Esophagus (tissue), 2 donors: Measurements from ENCODE around the gene TMCO1. TPM values are rescaled to one million over a fixed set of nuclear protein-coding genes. Genes with fewer than 3 reads are reported as not detected.
"Not testable (repeated sequence)": the region's sequence is repeated elsewhere in the genome, so short reads cannot be mapped to it uniquely, and the experiment has no call there.

Experiments
- H3K27ac ChIP-seq, 2 donors: one replicate each; pipeline ENCODE4 v1.5.1; 2013; ENCODE audit warnings: low read depth in 2 of 2, mild to moderate bottlenecking in 2 of 2, inconsistent platforms in 1 of 2, low read length in 1 of 2, moderate library complexity in 1 of 2
- H3K27me3 ChIP-seq, 2 donors: one replicate each; pipeline ENCODE4 v1.6.1; 2013; ENCODE audit warnings: low read length in 2 of 2, control low read depth in 1 of 2, mild to moderate bottlenecking in 1 of 2; ENCODE audit not compliant: insufficient read depth in 2 of 2, control insufficient read depth in 1 of 2
- H3K36me3 ChIP-seq, 2 donors: one replicate each; pipeline ENCODE4 v1.6.1; 2013; ENCODE audit warnings: low read length in 1 of 2; ENCODE audit not compliant: control insufficient read depth in 2 of 2, insufficient read depth in 2 of 2
- H3K4me1 ChIP-seq, 2 donors: one replicate each; pipeline ENCODE4 v1.6.1; 2013; ENCODE audit warnings: low read length in 1 of 2; ENCODE audit not compliant: control insufficient read depth in 2 of 2, insufficient read depth in 2 of 2
- H3K4me3 ChIP-seq, 2 donors: one replicate each; pipeline ENCODE4 v1.5.1; 2013; ENCODE audit warnings: low read length in 2 of 2, mild to moderate bottlenecking in 2 of 2, low read depth in 1 of 2, moderate library complexity in 1 of 2
- H3K9me3 ChIP-seq, 2 donors: one replicate each; pipeline ENCODE4 v1.6.1; 2013; ENCODE audit warnings: mild to moderate bottlenecking in 2 of 2, low read depth in 1 of 2, low read length in 1 of 2, moderate library complexity in 1 of 2; ENCODE audit not compliant: control insufficient read depth in 2 of 2, insufficient read depth in 1 of 2
- WGBS, 2 donors: extraction: QIAGEN DNeasy Blood & Tissue Kit; methylation state at CpG; one replicate each; pipeline ENCODE4 v1.1.7; 2013; 5-methylcytosine and 5-hydroxymethylcytosine counted together
- polyA plus RNA-seq, 2 donors: library from polyadenylated mRNA; stranded (reverse); fragments of 200-250 nt; gene quantifications; one replicate each; pipeline ENCODE4 v1.2.3, GENCODE V29; 2013
- donor health status: healthy with polysubstance abuse.
- donor health status: Bipolar disorder and iron deficiency.

Gene TMCO1
- polyA plus RNA-seq, result 10 to 100 TPM; 41.2 to 66.1 TPM

- H3K9me3 ChIP-seq, result no peaks in the 10 kb centered on the region
- H3K27ac ChIP-seq, result peak within 1 kb of the TSS; percentile 94 to 96
- 0% methylated on average over 56 of the region's 56 CpGs for WGBS, 2 donors
- H3K36me3 ChIP-seq, result peaks cover 5 to 6% of the 10 kb centered on the region in 2 donors
- peaks cover 0 to 3% of the 10 kb centered on the region in 2 donors for H3K4me1 ChIP-seq
- peak within 1 kb of the TSS; percentile 72 to 97 for H3K4me3 ChIP-seq
- no peaks in the 10 kb centered on the region for H3K27me3 ChIP-seq
Observed at GRCh38 chr1:165768513-165769394, at the start of gene TMCO1. Gene TMCO1 (minus strand): TSS chr1:165768868. CDS start chr1:165768751, 117 bp downstream.

GRCh38 chr1:165816826-165817497 is 48.3 kb upstream of the TMCO1 start:
- Histone ChIP-seq H3K9me3 (no peaks in the 10 kb centered on the region), H3K27me3 (no peaks in the 10 kb centered on the region), H3K36me3 (no peaks in the 10 kb centered on the region), H3K4me3 (no peak overlapping the region), H3K4me1 (no peaks in the 10 kb centered on the region), H3K27ac (no peak overlapping the region)
- 86 to 89% methylated on average over 13 of the region's 13 CpGs for WGBS, 2 donors

- WGBS, 2 donors, result 58 to 61% methylated on average over 3 of the region's 3 CpGs
- no peak overlapping the region for H3K27ac ChIP-seq
- H3K9me3 ChIP-seq, result no peaks in the 10 kb centered on the region
- H3K36me3 ChIP-seq, result no peaks in the 10 kb centered on the region
- H3K4me3 ChIP-seq, result no peak overlapping the region
- H3K27me3 ChIP-seq, result no peaks in the 10 kb centered on the region
- no peaks in the 10 kb centered on the region for H3K4me1 ChIP-seq
Observed at GRCh38 chr1:165816157-165816556, 47.5 kb upstream of the TMCO1 start.

GRCh38 chr1:165815725-165816124 is 47.1 kb upstream of the TMCO1 start:
- Histone ChIP-seq H3K27ac (no peak overlapping the region), H3K9me3 (no peaks in the 10 kb centered on the region), H3K4me3 (no peak overlapping the region), H3K4me1 (no peaks in the 10 kb centered on the region), H3K27me3 (no peaks in the 10 kb centered on the region), H3K36me3 (no peaks in the 10 kb centered on the region)
- 56 to 60% methylated on average over 3 of the region's 3 CpGs for WGBS, 2 donors

- Histone ChIP-seq H3K9me3 (no peaks in the 10 kb centered on the region), H3K36me3 (no peaks in the 10 kb centered on the region), H3K27ac (no peak overlapping the region), H3K27me3 (no peaks in the 10 kb centered on the region), H3K4me3 (no peak overlapping the region), H3K4me1 (no peaks in the 10 kb centered on the region)
Observed at GRCh38 chr1:165807613-165808012, 38.9 kb upstream of the TMCO1 start.

- not testable (repeated sequence) for H3K27ac ChIP-seq, H3K9me3 ChIP-seq, H3K27me3 ChIP-seq, H3K4me3 ChIP-seq, H3K4me1 ChIP-seq, H3K36me3 ChIP-seq
- WGBS, 2 donors, result 81 to 84% methylated on average over 1 of the region's 1 CpG
Observed at GRCh38 chr1:165804513-165804912, 35.8 kb upstream of the TMCO1 start.

GRCh38 chr1:165799387-165799786 is 30.7 kb upstream of the TMCO1 start:
- H3K9me3 ChIP-seq, result no peaks in the 10 kb centered on the region
- no peak overlapping the region for H3K27ac ChIP-seq
- H3K4me3 ChIP-seq, result no peak overlapping the region
- no peaks in the 10 kb centered on the region for H3K27me3 ChIP-seq
- H3K36me3 ChIP-seq, result no peaks in the 10 kb centered on the region
- no peaks in the 10 kb centered on the region for H3K4me1 ChIP-seq

GRCh38 chr1:165795894-165796293 is 27.2 kb upstream of the TMCO1 start:
- Histone ChIP-seq H3K4me3 (no peak overlapping the region), H3K27ac (no peak overlapping the region), H3K4me1 (no peaks in the 10 kb centered on the region), H3K36me3 (no peaks in the 10 kb centered on the region), H3K9me3 (no peaks in the 10 kb centered on the region), H3K27me3 (no peaks in the 10 kb centered on the region)
- WGBS, 2 donors, result 76 to 86% methylated on average over 2 of the region's 2 CpGs

GRCh38 chr1:165793951-165794350 is 25.3 kb upstream of the TMCO1 start:
- Histone ChIP-seq H3K4me1 (no peaks in the 10 kb centered on the region), H3K4me3 (no peak overlapping the region), H3K36me3 (no peaks in the 10 kb centered on the region), H3K9me3 (no peaks in the 10 kb centered on the region), H3K27me3 (no peaks in the 10 kb centered on the region), H3K27ac (no peak overlapping the region)
- 51 to 66% methylated on average over 2 of the region's 2 CpGs for WGBS, 2 donors

GRCh38 chr1:165787741-165788140 is 19.1 kb upstream of the TMCO1 start:
- Histone ChIP-seq H3K27me3 (no peaks in the 10 kb centered on the region), H3K9me3 (no peaks in the 10 kb centered on the region), H3K27ac (no peak overlapping the region), H3K4me3 (no peak overlapping the region), H3K36me3 (no peaks in the 10 kb centered on the region), H3K4me1 (no peaks in the 10 kb centered on the region)
- WGBS, 2 donors, result 96 to 99% methylated on average over 1 of the region's 1 CpG
